Skeletal muscle tissue (tissue), 4 donors: ENCODE results near the gene PNLIPRP2. TPM values are rescaled to one million over a fixed set of nuclear protein-coding genes. Genes with fewer than 3 reads are reported as not detected.

ENCODE experiments used
- H3K27ac ChIP-seq: one replicate; pipeline ENCODE4 v1.7.0; 2013; ENCODE audit warnings: mild to moderate bottlenecking, low read depth, low read length, inconsistent platforms
- H3K27me3 ChIP-seq, 3 donors: one replicate each; pipeline ENCODE4 v1.7.0; 2013; ENCODE audit warnings: low read length in 3 of 3; ENCODE audit not compliant: control insufficient read depth in 3 of 3, insufficient read depth in 3 of 3
- H3K36me3 ChIP-seq, 3 donors: one replicate each; pipeline ENCODE4 v1.7.0; 2013; ENCODE audit warnings: low read length in 3 of 3; ENCODE audit not compliant: control insufficient read depth in 3 of 3, insufficient read depth in 3 of 3
- H3K4me1 ChIP-seq, 3 donors: one replicate each; pipeline ENCODE4 v1.7.0; 2013; ENCODE audit warnings: low read length in 3 of 3, mild to moderate bottlenecking in 3 of 3; ENCODE audit not compliant: control insufficient read depth in 3 of 3, insufficient read depth in 3 of 3
- H3K4me3 ChIP-seq, 3 donors: one replicate each; pipeline ENCODE4 v1.7.0; 2013; ENCODE audit warnings: low read length in 3 of 3
- H3K9ac ChIP-seq, 3 donors: one replicate each; pipeline ENCODE4 v1.7.0; 2013; ENCODE audit warnings: low read length in 3 of 3, mild to moderate bottlenecking in 3 of 3, moderate library complexity in 2 of 3, low read depth in 1 of 3
- H3K9me3 ChIP-seq, 3 donors: one replicate each; pipeline ENCODE4 v1.7.0; 2013; ENCODE audit warnings: low read length in 3 of 3; ENCODE audit not compliant: control insufficient read depth in 3 of 3
- total RNA-seq: library from RNA; depleted of rRNA; stranded (reverse); fragments of >200 nt; gene quantifications from one replicate; pipeline ENCODE4 v1.2.3, GENCODE V29; 2014
- donor health status: Osteomylitis.

PNLIPRP2 gene
- total RNA-seq, 1 donor from 2014 or later = not detected

- Histone ChIP-seq H3K27ac (no peak overlapping the region), H3K9me3 (no peaks in the 10 kb centered on the region), H3K36me3 (peaks cover 0 to 14% (median 10%) of the 10 kb centered on the region in 3 donors), H3K4me1 (no peaks in the 10 kb centered on the region), H3K9ac (no peak overlapping the region), H3K27me3 (peaks cover 0 to 14% (median 6%) of the 10 kb centered on the region in 3 donors), H3K4me3 (no peak overlapping the region)
Measured at GRCh38 chr10:116673866-116674265, 53.1 kb downstream of the PNLIPRP2 start.

- peaks cover 0 to 8% (median 0%) of the 10 kb centered on the region in 3 donors for H3K27me3 ChIP-seq
- H3K27ac ChIP-seq = no peak overlapping the region
- H3K4me3 ChIP-seq = no peak overlapping the region
- no peaks in the 10 kb centered on the region for H3K4me1 ChIP-seq
- H3K36me3 ChIP-seq = peaks cover 0 to 14% (median 10%) of the 10 kb centered on the region in 3 donors
- H3K9me3 ChIP-seq = no peaks in the 10 kb centered on the region
- H3K9ac ChIP-seq = no peak overlapping the region
Measured at GRCh38 chr10:116674901-116675423, 54.2 kb downstream of the PNLIPRP2 start.

GRCh38 chr10:116676118-116676517, 55.4 kb downstream of the PNLIPRP2 start:
- Histone ChIP-seq H3K9me3 (no peaks in the 10 kb centered on the region), H3K4me3 (no peak overlapping the region), H3K36me3 (peaks cover 0 to 14% (median 10%) of the 10 kb centered on the region in 3 donors), H3K9ac (no peak overlapping the region), H3K4me1 (no peaks in the 10 kb centered on the region), H3K27ac (no peak overlapping the region), H3K27me3 (no peaks in the 10 kb centered on the region)

GRCh38 chr10:116676633-116677032, 55.9 kb downstream of the PNLIPRP2 start:
- no peak overlapping the region for H3K4me3 ChIP-seq
- peaks cover 0 to 14% (median 10%) of the 10 kb centered on the region in 3 donors for H3K36me3 ChIP-seq
- no peaks in the 10 kb centered on the region for H3K4me1 ChIP-seq
- H3K9ac ChIP-seq = no peak overlapping the region
- H3K27me3 ChIP-seq = no peaks in the 10 kb centered on the region
- no peaks in the 10 kb centered on the region for H3K9me3 ChIP-seq
- H3K27ac ChIP-seq = no peak overlapping the region

- no peaks in the 10 kb centered on the region for H3K27me3 ChIP-seq
- H3K9ac ChIP-seq = no peak overlapping the region
- peaks cover 0 to 11% (median 8%) of the 10 kb centered on the region in 3 donors for H3K36me3 ChIP-seq
- H3K4me1 ChIP-seq = no peaks in the 10 kb centered on the region
- H3K9me3 ChIP-seq = no peaks in the 10 kb centered on the region
- H3K27ac ChIP-seq = no peak overlapping the region
- no peak overlapping the region for H3K4me3 ChIP-seq
Measured at GRCh38 chr10:116679351-116679750, 58.6 kb downstream of the PNLIPRP2 start.

GRCh38 chr10:116683166-116683565, 62.4 kb downstream of the PNLIPRP2 start:
- no peaks in the 10 kb centered on the region for H3K36me3 ChIP-seq
- H3K27me3 ChIP-seq = no peaks in the 10 kb centered on the region
- no peak overlapping the region for H3K9ac ChIP-seq
- peaks cover 0 to 4% (median 0%) of the 10 kb centered on the region in 3 donors for H3K4me1 ChIP-seq
- H3K4me3 ChIP-seq = no peak overlapping the region
- no peaks in the 10 kb centered on the region for H3K9me3 ChIP-seq
- no peak overlapping the region for H3K27ac ChIP-seq

GRCh38 chr10:116683821-116684220, 63.1 kb downstream of the PNLIPRP2 start:
- Histone ChIP-seq H3K9ac (no peak overlapping the region), H3K9me3 (no peaks in the 10 kb centered on the region), H3K4me1 (peaks cover 2 to 10% (median 2%) of the 10 kb centered on the region in 3 donors), H3K27me3 (no peaks in the 10 kb centered on the region), H3K27ac (no peak overlapping the region), H3K36me3 (no peaks in the 10 kb centered on the region), H3K4me3 (no peak overlapping the region)

GRCh38 chr10:116684781-116685180, 64.0 kb downstream of the PNLIPRP2 start:
- Histone ChIP-seq H3K27ac (no peak overlapping the region), H3K36me3 (no peaks in the 10 kb centered on the region), H3K9me3 (no peaks in the 10 kb centered on the region), H3K9ac (no peak overlapping the region), H3K4me3 (no peak overlapping the region), H3K4me1 (peaks cover 7 to 20% (median 8%) of the 10 kb centered on the region in 3 donors), H3K27me3 (no peaks in the 10 kb centered on the region)

GRCh38 chr10:116685807-116686206, 65.1 kb downstream of the PNLIPRP2 start:
- H3K9me3 ChIP-seq = no peaks in the 10 kb centered on the region
- no peaks in the 10 kb centered on the region for H3K27me3 ChIP-seq
- H3K4me1 ChIP-seq = peaks cover 11 to 29% (median 16%) of the 10 kb centered on the region in 3 donors
- no peak overlapping the region for H3K27ac ChIP-seq
- H3K9ac ChIP-seq = no peak overlapping the region
- no peak overlapping the region for H3K4me3 ChIP-seq
- no peaks in the 10 kb centered on the region for H3K36me3 ChIP-seq

- H3K27me3 ChIP-seq = no peaks in the 10 kb centered on the region
- peaks cover 20 to 36% (median 24%) of the 10 kb centered on the region in 3 donors for H3K4me1 ChIP-seq
- H3K9ac ChIP-seq = no peak overlapping the region
- no peak overlapping the region for H3K4me3 ChIP-seq
- no peaks in the 10 kb centered on the region for H3K9me3 ChIP-seq
- H3K36me3 ChIP-seq = no peaks in the 10 kb centered on the region
- no peak overlapping the region for H3K27ac ChIP-seq
Measured at GRCh38 chr10:116686632-116687031, 65.9 kb downstream of the PNLIPRP2 start.
